KOPT-K1 (cell line): ENCODE results near the gene BDKRB2.

Experiments
- H3K27ac ChIP-seq: fragments of 200-600 bp; sonication (generic); 2 replicates; pipeline ENCODE4 v1.5.1; 2016; ENCODE audit warnings: antibody characterized with exemption, mild to moderate bottlenecking, low read depth, low read length; ENCODE audit not compliant: poor library complexity, severe bottlenecking
- H3K36me3 ChIP-seq: fragments of 200-600 bp; sonication (generic); 2 replicates; pipeline ENCODE4 v1.5.1; 2017; ENCODE audit warnings: antibody characterized with exemption, mild to moderate bottlenecking, low read length, moderate library complexity; ENCODE audit not compliant: insufficient read depth
- H3K9me3 ChIP-seq: fragments of 200-600 bp; sonication (generic); 2 replicates; pipeline ENCODE4 v1.5.1; 2017; ENCODE audit warnings: antibody characterized with exemption, low read length, mild to moderate bottlenecking; ENCODE audit not compliant: insufficient read depth, poor library complexity, severe bottlenecking

Gene BDKRB2

DNA sequence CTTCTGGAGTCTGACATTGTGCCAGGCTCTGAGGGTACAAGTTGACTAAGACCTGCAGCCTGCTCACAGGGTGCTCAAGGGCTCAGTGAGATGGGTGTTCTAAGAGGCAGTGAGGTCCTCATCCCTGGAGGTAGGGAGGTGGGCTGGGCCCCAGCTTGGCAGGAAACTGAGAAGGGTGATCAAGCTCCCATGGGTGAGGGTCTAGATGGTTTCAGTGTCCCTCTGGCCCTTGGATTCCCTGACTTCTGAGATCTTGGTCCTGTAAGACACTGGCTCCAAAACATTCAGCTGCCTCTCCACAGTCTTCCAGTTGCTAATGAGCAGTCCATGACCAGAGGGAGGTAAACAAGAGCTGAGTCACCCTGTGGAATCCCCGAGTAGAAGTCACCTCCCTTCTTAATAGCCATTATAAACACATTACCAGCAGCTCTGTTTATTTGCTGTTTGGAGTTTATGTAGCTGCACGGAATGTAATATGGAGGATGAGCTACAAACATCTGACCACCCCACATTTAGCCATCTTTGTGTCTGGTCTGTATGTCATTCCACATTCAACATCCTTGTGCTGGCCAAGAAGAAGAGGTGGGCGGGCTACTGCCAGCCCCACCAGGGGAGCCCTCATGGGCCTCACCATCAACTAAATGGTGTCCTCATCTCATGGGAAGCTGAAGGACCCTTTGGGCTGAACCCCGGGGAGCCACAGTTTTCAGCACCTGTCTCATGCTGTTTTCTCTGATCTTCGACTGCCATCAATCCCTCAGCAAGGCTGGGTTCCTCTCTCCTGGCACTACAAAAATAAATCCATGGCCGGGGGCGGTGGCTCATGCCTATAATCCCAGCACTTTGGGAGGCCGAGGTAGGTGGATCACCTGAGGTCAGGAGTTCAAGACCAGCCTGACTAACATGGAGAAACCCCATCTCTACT lies 37.2 kb upstream of the BDKRB2 start:
- Histone ChIP-seq H3K9me3 (no peaks in the 10 kb centered on the region), H3K27ac (no peak overlapping the region), H3K36me3 (no peaks in the 10 kb centered on the region)

DNA sequence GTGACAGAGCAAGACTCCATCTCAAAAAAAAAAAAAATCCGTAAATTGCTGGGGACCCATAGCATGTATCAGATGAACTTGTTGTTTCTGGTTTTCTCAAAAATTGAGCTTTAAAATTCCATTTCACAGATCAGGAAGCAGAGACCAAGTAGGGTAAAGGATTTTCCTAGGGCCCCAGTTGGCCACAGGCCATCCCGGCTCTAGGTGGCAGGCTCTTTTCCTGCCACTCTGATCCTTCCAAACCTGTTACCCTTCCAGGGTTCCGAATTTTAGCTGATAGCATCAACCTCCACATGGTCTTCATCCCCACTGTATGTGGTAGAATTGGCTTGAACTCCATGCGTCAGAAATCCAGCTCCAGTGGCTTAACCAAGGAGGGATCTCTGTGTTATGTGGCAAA lies 36.1 kb upstream of the BDKRB2 start:
- H3K36me3 ChIP-seq, result no peaks in the 10 kb centered on the region
- H3K9me3 ChIP-seq, result no peaks in the 10 kb centered on the region
- H3K27ac ChIP-seq, result no peak overlapping the region

DNA sequence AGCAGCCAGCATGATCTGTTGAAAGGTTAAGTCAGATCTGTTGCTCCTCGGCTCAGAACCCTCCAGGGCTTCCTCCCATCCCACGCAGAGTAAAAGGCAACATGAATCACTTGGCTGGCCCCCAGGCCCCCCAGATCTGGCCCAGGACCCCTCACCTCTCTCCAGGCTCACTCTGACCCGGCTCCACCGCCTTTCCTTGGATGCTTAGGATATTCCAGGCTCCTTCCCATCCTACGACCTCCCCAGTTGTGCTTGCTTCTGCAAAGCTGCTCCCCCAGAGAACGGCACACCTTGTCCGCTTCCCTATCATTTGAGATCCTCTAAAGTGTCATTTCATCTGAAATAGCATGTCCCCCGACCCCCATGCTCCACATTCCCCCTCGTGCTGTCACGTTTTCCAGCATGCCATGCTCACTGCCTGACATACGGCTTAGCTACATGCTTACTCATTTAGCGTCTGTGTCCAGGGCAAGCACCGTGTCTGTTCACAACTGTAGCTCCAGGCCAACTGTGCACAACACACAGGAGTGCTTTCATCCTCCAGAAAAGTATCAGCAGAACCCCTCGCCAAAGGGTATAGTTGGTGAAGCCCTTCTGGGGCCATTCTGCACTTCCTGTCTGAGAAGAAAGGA lies 33.6 kb upstream of the BDKRB2 start:
- Histone ChIP-seq H3K9me3 (no peaks in the 10 kb centered on the region), H3K36me3 (no peaks in the 10 kb centered on the region), H3K27ac (no peak overlapping the region)

DNA sequence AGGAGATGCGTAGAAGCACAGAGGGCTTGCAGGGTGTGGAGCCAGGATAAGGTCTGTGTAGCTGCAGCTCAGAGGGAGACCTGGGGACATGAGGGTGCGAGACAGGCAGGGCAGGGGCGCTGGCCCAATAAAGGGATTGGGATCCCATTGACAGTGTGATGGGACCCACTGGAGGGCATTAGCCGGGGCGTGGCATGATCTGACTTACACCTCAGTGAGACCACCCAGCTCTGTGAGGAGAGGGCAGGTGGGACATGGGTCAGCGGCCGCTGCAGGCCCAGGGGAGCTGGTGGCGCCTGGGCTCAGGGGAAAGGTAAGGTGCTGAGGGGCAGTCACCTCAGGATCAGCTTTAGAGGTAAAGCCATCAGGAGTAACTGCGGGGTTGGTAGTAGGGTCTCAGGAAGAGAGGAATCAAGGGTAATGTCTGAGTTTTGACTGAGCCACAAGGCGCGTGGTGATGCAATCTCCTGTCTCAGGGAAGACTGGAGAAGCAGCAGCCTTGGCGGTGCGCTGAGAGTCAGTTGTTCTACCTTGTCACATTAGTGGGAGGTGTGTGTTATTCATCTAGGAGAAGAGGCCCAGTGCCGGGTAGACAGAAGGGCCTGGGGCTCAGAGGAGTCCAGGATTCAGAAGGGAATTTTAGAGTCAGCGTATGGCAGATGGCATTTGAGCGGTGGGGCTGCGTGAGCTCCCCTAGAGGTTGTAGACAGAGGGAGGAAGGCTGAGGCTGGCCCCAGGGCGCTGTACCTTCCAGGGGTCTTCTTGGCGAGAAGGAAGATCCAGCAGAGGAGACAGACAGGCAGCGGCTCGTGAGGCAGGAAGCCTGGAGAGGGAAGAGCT lies 30.8 kb upstream of the BDKRB2 start:
- Histone ChIP-seq H3K9me3 (no peaks in the 10 kb centered on the region), H3K36me3 (no peaks in the 10 kb centered on the region), H3K27ac (no peak overlapping the region)

DNA sequence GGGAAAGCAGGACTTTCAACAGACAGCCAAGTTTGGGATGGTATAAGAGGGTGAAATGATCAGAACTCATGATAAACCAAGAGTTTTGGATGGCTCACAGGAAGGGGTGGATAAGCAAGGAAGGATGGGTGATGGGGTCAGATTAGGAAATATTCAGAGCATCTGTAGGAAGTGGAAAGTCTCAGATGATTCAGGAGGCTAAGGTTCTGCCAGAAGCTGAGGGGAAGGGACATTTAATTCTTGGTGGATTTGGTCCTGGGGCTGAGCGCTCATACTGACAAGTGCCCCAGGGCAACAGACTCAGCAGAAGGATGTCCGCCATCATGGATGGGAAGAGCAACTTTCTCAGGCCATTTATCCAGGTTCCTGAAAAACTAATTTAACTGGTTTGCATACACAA lies 28.4 kb upstream of the BDKRB2 start:
- H3K9me3 ChIP-seq, result no peaks in the 10 kb centered on the region
- no peak overlapping the region for H3K27ac ChIP-seq
- no peaks in the 10 kb centered on the region for H3K36me3 ChIP-seq

DNA sequence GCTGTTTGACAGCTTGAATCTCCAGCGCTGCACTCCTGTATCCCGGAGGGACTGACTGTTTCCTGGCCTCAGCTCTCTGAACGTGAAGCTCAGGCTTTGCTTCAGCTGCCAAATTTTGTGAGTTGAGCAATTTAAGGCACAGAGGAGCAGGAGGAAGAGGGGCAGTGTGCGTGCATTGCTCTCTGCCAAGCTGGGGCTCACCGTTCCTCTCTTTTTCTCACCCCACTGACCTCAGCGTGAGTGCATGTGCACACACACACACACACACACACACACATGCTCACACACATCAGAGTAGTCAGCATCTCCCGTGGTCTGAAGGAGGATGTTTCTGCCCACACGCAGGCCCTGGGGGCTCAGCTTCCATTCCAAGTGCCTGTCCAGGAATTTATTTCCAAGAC lies 27.8 kb upstream of the BDKRB2 start:
- H3K36me3 ChIP-seq, result no peaks in the 10 kb centered on the region
- H3K27ac ChIP-seq, result no peak overlapping the region
- H3K9me3 ChIP-seq, result no peaks in the 10 kb centered on the region

DNA sequence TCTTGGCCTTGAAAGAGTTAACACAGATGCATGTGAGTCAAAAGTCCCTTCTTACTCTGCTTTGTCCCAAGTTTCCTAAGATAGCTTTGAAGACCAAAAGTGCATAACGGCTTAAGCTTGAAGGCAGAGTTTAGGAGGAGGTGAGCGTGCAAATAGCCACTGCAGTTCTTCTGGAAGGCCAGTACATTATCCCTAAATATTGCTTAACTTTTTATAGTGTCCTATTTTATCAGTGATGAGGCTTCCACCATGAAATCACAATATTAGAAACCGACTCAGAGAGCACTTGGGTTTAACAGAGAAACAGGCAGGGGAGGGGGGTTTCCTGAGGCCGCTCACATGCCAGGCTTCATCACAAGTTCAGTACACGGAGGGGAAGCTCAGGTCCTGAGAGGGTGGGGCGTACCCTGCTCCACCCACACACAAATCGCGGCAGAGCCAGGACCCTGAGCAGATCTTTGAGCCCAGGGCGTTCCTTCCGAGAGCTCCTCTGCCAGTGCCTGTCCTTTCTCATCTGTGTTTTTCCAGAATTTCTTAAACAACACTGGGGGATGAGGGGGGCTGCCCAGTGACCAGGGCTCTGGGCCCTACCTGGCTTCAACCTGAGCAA lies 26.8 kb upstream of the BDKRB2 start:
- H3K36me3 ChIP-seq, result no peaks in the 10 kb centered on the region
- H3K9me3 ChIP-seq, result no peaks in the 10 kb centered on the region
- H3K27ac ChIP-seq, result no peak overlapping the region

DNA sequence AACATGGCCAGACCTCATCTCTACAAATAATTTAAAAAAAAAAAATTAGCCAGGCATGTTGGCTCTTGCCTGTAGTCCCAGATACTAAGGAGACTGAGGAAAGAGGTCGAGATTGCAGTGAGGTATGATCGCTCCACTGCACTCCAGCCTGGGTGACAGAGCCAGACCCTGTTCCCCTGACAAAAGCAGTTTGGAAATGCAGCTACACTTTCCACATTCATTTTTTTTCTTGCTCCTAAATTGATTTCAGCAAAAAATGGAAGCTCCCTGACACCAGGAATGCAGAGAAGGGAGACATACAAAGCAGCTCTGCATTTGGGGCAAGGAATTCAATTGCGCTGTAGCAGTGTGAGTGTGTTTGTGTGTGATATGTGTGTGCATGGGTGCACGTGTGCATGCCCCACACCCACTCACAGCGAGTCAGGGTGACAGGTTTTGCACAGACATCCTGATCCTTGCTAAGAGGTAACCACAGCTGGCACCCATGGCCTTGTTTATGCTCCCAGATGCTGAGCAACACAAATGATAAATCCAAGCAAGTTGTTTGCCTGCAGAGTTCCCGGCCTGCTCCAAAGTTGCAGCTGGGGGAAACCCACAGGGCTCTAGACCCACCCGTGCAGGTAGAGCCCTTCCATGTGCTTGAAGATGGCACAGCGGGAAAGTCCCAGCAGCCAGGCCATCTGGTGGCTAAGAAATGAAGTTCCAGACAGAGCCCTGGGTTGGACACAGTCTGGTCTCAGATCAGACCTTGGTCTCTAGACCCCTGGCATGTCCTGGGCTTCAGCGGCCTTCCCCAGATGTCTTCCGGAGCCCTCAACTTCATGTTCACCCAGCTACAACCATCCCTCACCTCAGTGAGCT lies 25.9 kb upstream of the BDKRB2 start:
- H3K27ac ChIP-seq, result no peak overlapping the region
- H3K9me3 ChIP-seq, result no peaks in the 10 kb centered on the region
- H3K36me3 ChIP-seq, result no peaks in the 10 kb centered on the region

DNA sequence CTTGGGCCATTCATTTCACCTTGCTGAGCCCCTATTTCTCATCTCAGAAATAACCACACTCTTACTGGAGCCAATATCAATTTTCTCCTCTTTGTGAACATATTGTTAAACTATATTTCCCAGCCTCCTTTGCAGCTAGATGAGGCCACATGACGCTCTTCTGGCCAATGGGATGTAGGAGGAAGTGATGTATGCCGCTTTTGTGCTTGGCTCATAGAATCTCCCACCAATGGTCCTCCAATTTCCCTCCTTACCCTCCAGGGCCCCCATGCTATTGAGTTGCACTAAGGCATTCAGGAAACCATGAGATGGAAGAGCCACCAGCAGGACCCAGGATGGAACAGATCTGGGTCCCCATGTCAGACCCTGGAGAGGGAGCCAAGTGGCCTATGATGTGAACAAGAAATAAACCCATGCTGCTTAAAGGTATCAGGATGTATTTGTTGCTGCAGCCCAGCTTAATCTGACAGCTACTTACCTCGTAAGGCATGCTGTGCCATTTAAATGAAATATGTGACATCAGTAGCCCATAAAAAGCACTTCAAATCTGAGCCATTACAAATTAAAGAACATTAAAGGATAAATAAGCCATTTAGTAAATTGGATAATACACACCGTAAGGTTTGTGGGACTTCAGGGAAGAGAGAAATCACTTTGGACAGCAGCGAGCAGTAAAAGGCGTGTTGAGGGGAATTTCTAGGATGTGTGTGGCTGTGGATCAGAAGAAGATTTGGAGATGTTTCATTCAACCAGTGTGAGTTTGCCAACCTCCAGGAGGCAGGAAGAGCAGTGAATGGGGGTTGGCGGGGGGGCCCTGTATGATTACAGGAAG lies 24.4 kb upstream of the BDKRB2 start:
- no peaks in the 10 kb centered on the region for H3K36me3 ChIP-seq
- H3K27ac ChIP-seq, result no peak overlapping the region
- no peaks in the 10 kb centered on the region for H3K9me3 ChIP-seq

DNA sequence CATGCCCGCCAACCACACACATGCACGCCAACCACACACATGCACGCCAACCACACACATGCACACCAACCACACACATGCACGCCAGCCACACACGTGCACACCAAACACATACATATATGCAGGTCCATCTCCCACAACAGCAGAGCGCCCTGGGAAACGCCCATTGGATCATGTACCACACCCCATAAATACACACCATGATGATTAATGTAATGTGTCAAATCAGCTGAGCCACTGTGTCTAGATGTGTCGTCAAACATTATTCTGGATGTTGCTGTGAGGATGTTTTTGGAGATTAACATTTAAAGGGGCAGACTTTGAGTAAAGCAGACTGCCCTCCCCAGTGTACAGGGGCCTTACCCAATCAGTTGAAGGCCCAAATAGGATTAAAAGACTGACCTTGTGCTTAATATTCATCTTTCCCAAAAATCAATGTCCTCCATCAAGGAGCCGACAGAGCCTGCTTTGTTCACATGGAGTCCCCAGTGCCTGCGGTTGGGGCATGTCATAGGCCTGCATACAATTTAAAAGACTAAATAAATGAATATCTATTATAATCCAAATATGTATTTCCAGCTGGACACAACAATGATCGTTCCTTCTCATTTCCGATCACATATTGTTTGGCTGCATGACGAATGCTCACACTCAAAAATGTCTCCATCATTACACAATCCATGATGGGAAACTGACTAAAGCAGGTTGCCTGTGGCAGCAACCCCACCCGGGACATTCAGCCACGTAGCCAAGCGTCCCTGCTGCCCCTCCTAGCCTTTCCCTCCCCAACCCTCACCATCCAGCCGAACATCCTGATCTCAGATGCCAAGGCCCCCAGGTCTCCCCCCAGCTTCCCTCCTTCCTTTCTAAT lies 23.2 kb upstream of the BDKRB2 start:
- Histone ChIP-seq H3K9me3 (no peaks in the 10 kb centered on the region), H3K27ac (no peak overlapping the region), H3K36me3 (no peaks in the 10 kb centered on the region)

DNA sequence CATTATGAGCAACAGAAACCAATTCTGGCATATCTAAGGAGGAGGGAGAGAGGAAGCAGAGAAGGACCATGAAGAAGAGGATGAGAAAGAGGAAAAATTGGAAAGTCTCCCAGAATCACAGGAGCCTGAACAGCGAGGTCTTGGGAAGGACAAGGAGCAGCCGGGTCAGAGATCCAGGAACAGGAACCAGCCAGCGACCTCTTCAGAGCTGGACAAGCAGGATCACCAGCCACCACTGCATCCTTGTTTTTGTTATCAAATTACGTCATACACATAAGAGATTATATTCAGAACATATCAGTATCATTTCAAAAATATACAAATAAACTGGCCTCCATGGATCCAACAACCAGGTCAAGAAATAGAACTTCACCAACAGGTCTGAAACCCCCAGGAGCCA lies 22.1 kb upstream of the BDKRB2 start:
- H3K9me3 ChIP-seq, result no peaks in the 10 kb centered on the region
- H3K27ac ChIP-seq, result no peak overlapping the region
- H3K36me3 ChIP-seq, result no peaks in the 10 kb centered on the region

DNA sequence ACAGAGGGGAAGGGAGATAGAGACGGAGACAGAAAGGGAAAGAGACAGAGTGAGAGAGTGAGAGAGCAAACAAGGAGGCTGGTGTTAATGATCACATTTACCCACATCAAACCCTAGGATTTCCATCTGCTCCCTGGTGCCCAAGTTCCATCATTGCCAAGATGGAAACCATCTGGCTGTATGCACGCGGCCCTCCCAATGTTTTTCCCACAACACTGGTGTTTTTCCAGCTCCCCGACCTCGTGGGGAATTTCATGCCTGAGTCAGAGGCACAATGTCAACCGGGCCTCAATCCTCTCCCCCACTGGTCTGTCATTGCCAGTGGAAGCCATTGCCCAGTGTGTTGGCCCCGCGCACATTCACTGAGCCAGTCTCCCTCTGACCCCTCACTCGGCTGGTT lies 19.9 kb upstream of the BDKRB2 start:
- H3K27ac ChIP-seq, result no peak overlapping the region
- H3K9me3 ChIP-seq, result no peaks in the 10 kb centered on the region

More for the DNA sequence above, 19.9 kb upstream of the BDKRB2 start:
- H3K36me3 ChIP-seq, result no peaks in the 10 kb centered on the region
